PC-9 (cell line): ENCODE measurements around the gene TBC1D5.

ENCODE experiments used
- CTCF ChIP-seq: fragments of 200-600 bp; sonication (generic); conservative IDR thresholded peaks from 2 replicates; pipeline ENCODE4 v1.6.1; 2017; ENCODE audit warnings: mixed run types, antibody characterized with exemption, mild to moderate bottlenecking, moderate library complexity
- EZH2 ChIP-seq: fragments of 200-600 bp; sonication (generic); IDR thresholded peaks from 2 replicates; pipeline ENCODE4 v1.8.0; 2017; ENCODE audit warnings: antibody characterized with exemption, low read depth

- TF ChIP-seq CTCF, result no peak
- TF ChIP-seq EZH2, result no peak
Measured at GRCh38 chr3:17664923-17665322, 77.5 kb downstream of the TBC1D5 start.
